Type B pancreatic cell (in vitro differentiated cells): ENCODE data around the gene SKOR1. TPM values are rescaled to one million over a fixed set of nuclear protein-coding genes. Genes with fewer than 3 reads are reported as not detected.

Experiments used
- DNase-seq: peaks from one replicate; pipeline ENCODE4 v3.0.0; 2021; ENCODE audit warnings: mixed read lengths; ENCODE audit not compliant: unreplicated experiment; ENCODE audit errors: extremely low spot score
- H3K27ac Mint-ChIP-seq: 2 replicates; pipeline ENCODE4 v1.8.0; 2021; ENCODE audit warnings: mild to moderate bottlenecking, mixed read lengths
- H3K27me3 Mint-ChIP-seq: 2 replicates; pipeline ENCODE4 v1.8.0; 2021; ENCODE audit warnings: mixed read lengths
- H3K36me3 Mint-ChIP-seq: 2 replicates; pipeline ENCODE4 v1.8.0; 2021; ENCODE audit warnings: mixed read lengths
- H3K4me1 Mint-ChIP-seq: one replicate; pipeline ENCODE4 v1.8.0; 2021; ENCODE audit warnings: mixed read lengths; ENCODE audit not compliant: unreplicated experiment
- H3K4me3 Mint-ChIP-seq: 2 replicates; pipeline ENCODE4 v1.8.0; 2021; ENCODE audit warnings: mild to moderate bottlenecking, mixed read lengths
- H3K9me3 Mint-ChIP-seq: 2 replicates; pipeline ENCODE4 v1.8.0; 2021; ENCODE audit warnings: mixed read lengths
- total RNA-seq: library from RNA; stranded (reverse); gene quantifications from 2 replicates; pipeline ENCODE4 v1.2.1, GENCODE V29; 2021; ENCODE audit warnings: low replicate concordance
- TF ChIP-seq, protein P1 (sequence below): fragments of 200-600 bp; sonication (generic); conservative IDR thresholded peaks from 2 replicates; pipeline ENCODE4 v1.5.0; 2021; ENCODE audit warnings: antibody characterized with exemption, mild to moderate bottlenecking

The SKOR1 gene
- total RNA-seq, 1 donor from 2014 or later, result 0.65 TPM

DNA sequence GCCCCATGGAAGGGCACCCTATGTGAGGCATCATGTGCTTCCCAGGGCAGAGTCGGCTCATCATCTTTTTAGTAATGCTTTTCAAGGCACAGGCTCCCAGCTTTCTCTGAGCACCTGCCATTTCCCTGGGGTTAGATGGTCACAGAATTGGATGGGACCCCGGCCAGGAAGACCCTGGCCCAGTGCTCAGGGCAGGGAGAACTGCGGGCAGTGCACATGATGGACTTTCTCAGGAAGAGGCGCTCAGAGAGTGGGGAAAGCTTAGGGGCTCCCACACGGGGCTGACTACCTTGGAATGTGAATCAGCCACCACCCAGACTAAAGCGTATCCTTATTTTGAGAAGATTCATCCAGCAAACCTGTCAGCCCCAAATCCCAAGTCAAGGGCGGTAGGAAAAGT, 16.5 kb upstream of the SKOR1 start:
- TF ChIP-seq, protein P1, sequence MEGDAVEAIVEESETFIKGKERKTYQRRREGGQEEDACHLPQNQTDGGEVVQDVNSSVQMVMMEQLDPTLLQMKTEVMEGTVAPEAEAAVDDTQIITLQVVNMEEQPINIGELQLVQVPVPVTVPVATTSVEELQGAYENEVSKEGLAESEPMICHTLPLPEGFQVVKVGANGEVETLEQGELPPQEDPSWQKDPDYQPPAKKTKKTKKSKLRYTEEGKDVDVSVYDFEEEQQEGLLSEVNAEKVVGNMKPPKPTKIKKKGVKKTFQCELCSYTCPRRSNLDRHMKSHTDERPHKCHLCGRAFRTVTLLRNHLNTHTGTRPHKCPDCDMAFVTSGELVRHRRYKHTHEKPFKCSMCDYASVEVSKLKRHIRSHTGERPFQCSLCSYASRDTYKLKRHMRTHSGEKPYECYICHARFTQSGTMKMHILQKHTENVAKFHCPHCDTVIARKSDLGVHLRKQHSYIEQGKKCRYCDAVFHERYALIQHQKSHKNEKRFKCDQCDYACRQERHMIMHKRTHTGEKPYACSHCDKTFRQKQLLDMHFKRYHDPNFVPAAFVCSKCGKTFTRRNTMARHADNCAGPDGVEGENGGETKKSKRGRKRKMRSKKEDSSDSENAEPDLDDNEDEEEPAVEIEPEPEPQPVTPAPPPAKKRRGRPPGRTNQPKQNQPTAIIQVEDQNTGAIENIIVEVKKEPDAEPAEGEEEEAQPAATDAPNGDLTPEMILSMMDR, result no peak
- Mint-ChIP-seq H3K4me3 (no peak overlapping the region), H3K27me3 (peaks cover 21% of the 10 kb centered on the region), H3K36me3 (peaks cover 4% of the 10 kb centered on the region), H3K27ac (no peak overlapping the region), H3K9me3 (no peaks in the 10 kb centered on the region), H3K4me1 (peaks cover 10% of the 10 kb centered on the region)
- DNase-seq, result no peak

DNA sequence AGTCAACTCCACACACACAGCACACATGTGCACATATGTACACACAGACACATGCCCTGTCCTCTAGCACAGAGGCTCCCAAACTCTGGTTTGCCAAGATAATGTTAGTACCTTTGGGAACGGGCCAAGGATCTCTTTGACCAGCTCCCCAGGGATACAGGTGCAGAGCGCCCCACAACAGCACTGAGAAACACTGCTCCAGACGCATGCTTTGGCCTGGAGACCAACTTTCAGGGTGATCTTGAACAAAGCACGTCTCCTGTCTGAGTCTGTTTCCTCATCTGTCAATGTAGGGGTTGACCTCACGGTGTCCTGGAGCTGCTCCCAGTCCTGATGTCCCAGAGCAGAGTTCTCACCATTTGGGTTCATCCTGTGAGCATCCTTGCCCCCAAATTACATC, 15.9 kb upstream of the SKOR1 start:
- Mint-ChIP-seq H3K4me1 (peaks cover 10% of the 10 kb centered on the region), H3K4me3 (no peak overlapping the region), H3K9me3 (no peaks in the 10 kb centered on the region), H3K27me3 (peaks cover 21% of the 10 kb centered on the region), H3K36me3 (peaks cover 4% of the 10 kb centered on the region), H3K27ac (no peak overlapping the region)
- TF ChIP-seq, protein P1, result no peak
- no peak for DNase-seq

DNA sequence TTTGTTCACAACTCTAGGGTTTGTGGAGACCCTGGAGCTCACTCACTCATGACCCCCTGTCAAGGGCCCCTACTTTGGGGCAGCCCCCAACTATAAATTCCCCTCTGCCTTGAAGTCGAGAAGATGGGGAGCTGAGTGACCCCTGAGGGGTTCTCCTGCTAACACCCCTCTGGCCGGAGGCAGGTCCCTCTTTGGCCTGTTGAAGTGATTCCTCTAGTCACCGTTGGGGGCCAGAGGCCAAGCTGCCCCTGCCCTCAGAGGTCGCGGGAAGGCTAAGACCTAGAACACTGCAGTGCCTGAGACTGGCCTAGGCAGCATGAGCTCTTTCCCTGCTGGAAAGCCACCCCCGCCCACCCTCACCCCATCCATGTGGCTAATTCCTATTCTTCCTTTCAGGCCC, 15.4 kb upstream of the SKOR1 start:
- H3K4me3 Mint-ChIP-seq, result no peak overlapping the region
- H3K27ac Mint-ChIP-seq, result no peak overlapping the region
- peaks cover 4% of the 10 kb centered on the region for H3K36me3 Mint-ChIP-seq
- H3K4me1 Mint-ChIP-seq, result peaks cover 10% of the 10 kb centered on the region
- TF ChIP-seq, protein P1, result no peak
- peaks cover 21% of the 10 kb centered on the region for H3K27me3 Mint-ChIP-seq
- no peak for DNase-seq
- H3K9me3 Mint-ChIP-seq, result no peaks in the 10 kb centered on the region

DNA sequence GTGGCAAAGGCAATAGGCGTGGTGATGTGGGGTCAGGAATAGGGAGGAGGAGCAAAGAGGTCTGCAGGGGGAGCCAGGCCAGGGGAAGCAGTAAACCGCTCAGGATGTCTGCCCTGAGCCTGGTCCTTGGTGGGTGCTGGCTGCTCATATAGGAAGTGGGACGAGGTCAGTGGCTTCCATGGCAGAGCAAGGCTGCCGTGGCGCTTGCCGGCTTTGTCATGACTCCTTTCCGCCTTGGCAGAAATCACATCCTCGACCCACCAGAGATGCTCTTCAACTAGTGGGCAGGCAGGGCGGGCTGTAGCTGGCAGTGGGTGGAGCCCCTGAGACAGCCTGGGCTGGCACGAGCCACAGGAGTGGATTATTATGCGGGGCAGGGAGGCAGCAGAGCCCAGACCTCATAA, 13.1 kb upstream of the SKOR1 start:
- H3K36me3 Mint-ChIP-seq, result peaks cover 4% of the 10 kb centered on the region
- no peak overlapping the region for H3K4me3 Mint-ChIP-seq
- TF ChIP-seq, protein P1, result no peak
- H3K27me3 Mint-ChIP-seq, result peaks cover 39% of the 10 kb centered on the region
- no peak for DNase-seq
- peaks cover 10% of the 10 kb centered on the region for H3K4me1 Mint-ChIP-seq
- H3K9me3 Mint-ChIP-seq, result peaks cover 5% of the 10 kb centered on the region
- no peak overlapping the region for H3K27ac Mint-ChIP-seq

DNA sequence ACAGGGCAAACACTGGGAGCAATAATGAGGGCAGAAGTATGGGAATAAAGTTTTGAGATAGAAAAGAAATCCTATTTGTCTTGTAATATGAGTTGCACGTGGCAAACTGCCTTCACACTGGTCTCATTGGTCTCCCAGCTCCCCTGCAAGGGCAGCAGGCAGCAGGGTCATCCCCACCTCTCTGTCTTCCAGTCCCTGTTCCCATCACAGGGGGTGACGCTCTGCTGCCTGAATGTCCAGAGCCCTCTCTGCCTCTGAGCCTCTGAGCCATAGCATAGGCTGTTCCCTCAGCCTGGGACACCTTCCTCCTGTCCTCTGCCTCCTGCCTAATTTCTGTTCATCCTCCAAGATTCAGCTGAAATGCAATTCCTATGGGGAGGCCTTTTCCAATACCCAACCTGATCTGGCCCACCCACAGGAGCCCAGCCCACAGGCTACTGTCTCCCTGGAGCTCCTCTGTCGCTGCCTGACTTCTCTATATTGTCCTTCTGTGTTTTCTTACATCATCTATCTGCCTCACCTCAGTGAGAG, 12.1 kb upstream of the SKOR1 start:
- Mint-ChIP-seq H3K4me3 (no peak overlapping the region), H3K9me3 (peaks cover 5% of the 10 kb centered on the region), H3K36me3 (no peaks in the 10 kb centered on the region), H3K27ac (no peak overlapping the region), H3K4me1 (peaks cover 10% of the 10 kb centered on the region), H3K27me3 (peaks cover 49% of the 10 kb centered on the region)
- no peak for DNase-seq
- TF ChIP-seq, protein P1, result no peak
